NCI-H82 treated with DMSO at 0.1 percent for 48 hours (cell line): ENCODE measurements around the gene OSBP2.

Experiments
- DNase-seq: peaks from one replicate; lab custom pipeline; 2025; ENCODE audit not compliant: unreplicated experiment; lab: John Stamatoyannopoulos, UW

The OSBP2 gene

DNA sequence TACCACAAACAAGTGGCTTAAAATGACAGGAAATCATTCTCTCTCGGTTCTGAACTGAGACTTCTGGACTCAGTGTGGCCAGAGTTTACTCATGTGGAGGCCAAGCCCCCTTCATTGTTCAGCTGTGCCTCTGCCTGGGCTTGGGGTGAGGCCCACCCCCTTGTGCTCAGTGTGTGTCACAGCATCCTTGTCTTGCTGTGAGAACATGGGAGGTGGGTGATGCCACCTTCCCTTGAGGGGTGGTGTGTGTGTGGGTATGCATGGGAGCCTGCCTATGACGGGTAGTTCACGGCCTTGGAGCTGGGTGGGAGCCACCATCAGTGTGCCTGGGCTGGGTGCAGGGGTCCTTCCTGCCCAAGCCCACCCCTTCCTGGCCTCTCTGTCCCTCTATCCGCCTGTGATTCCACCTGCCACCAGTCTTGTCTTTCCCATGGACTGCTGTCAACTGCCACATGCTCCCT lies 172.2 kb downstream of the OSBP2 start:
- DNase-seq, result no peak

DNA sequence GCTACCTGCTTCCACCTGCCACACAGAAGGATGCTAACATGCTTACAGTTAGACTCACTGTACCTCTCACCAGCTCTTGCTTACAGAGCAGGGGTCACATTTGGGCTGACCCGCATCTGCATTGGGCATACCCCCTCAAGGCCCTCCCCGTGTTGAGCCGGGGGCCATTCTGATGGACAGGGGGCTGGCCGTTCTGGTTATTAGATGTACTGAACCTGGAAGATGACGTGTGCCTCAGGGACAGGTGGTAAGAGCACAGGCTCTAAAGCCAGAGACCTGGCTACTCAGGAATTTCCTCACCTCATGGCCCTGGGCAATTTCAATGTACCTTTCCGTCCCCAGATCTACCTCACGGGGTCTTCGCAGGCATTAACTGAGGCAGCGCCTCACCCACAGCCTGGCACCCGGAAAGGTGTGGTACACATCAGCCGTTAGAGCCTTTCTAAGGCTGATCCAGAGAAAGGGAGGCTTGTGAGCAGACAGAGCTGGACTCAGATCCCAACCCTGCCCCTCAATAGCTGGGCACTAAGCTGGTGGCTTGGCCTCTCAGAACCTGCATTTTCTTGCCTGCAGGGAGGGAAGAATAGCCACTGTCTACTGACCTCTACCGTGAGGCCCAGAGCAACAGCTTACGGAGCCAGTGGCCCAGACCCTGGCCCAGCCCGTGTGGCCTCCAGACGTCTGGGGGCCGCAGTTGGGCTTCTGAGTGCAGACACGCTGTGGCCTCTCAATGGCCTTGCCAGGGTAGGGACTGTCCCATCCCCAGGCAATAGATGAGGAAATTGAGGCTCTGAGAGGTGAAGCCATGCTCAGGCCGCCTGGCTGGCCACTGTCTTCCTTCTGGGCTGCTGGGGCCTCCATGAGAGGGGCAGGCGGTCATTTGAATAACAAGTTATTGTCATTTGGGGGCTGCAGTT lies 173.3 kb downstream of the OSBP2 start:
- no peak for DNase-seq

DNA sequence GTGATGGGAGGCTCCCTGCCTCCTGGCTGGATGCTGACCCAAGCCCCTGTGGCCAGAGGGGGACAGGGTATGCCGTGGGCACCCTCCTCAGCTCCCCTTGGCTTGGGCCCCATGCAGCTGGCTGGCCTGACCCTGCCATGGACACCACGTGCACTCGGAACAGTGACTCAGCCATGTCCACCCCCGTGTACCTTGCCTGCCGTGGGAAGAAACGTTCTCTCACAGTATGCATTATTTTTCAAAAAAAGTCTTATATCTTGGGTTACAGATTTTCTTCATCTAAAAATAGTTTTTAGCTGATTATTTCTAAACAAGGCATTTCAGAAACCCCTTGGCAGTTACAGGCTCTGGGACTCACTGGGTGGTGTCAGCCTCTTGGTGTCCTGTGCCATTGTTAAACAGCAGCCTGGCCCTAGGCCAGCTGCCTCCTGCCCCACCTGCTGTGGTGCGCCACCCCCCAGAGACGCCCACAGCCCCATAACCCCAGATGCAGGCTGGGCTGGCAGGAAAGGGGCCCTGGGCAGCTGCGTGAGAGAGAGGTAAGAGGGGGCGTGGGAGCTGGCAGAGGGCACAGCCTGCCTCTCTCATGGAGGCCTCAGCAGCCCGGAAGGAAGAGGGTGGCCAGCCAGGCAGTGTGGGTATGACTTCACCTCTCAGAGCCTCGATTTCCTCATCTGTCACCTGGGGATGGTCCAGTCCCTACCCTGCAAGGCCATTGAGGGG lies 174.2 kb downstream of the OSBP2 start:
- no peak for DNase-seq

DNA sequence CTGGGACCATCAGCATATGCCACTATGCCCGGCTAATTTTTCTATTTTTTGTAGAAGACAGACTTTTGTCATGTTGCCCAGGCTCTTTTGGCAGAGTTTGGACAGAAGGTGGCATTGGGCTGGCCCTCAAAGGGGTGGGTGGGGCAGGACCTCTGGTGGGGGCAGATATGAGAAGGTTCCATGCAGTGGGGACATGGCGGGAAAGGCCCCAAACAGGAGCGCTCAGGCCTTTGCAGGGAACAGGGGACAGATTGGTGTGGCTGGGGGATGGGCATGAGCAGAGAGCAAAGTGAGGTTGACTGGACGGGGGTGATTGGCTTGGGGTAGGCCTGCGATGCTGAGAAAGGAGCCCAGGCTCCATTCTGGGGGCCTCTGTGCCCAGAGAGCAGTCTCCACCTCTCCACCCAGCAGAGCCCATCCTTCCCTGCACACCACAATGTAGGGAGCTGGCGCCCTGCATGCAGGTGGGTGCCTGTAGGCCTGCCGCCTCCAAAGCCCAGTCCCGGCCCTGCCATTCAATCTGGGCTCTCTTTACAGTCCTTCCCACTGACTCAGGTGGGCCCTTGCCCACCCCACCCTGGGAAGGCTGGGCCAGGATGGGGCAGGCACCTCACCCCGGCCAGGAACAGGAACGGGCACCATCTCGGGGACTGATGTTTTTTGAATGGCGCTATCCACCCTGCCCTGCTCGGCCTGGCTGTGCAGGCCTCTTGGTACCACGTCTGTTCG lies 175.2 kb downstream of the OSBP2 start:
- DNase-seq, result no peak

DNA sequence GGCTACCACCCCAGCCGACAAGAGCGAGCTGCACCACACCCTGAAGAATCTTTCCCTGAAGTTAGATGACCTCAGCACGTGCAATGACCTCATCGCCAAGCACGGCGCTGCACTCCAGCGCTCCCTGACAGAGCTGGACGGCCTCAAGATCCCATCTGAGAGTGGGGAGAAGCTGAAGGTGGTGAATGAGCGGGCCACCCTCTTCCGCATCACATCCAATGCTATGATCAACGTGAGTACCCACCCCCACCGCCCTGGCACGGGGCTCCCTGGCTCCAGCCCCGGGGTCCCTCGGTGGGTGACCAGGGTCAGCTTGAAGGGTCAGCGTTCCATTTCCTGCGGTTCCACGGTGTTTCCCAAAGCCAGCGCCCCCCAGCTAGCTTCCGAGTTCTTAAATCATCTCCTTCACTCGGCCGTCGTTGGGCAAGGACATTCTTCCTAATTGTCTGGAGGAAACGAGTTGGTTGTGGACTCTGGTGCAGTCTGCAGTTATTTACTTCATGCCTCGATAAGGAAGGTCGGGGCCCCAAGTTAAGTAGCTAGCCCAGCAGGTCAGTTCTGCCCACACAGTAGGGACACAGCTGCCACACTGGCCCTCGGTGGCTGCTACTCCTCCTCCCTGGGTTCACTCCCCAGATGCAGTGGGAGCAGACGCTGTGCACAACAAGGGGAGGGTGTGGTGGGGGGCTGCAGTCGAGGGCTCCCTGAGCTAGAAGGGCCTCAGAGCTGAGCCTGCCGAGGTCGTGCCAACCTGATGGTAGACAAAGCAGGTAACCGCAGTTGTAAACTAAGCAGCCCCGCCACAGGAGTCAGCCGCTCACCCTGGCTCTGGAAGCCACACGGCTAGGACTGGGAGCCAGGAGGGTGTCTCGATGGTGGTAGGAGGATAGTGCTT lies 176.0 kb downstream of the OSBP2 start:
- DNase-seq, result no peak

DNA sequence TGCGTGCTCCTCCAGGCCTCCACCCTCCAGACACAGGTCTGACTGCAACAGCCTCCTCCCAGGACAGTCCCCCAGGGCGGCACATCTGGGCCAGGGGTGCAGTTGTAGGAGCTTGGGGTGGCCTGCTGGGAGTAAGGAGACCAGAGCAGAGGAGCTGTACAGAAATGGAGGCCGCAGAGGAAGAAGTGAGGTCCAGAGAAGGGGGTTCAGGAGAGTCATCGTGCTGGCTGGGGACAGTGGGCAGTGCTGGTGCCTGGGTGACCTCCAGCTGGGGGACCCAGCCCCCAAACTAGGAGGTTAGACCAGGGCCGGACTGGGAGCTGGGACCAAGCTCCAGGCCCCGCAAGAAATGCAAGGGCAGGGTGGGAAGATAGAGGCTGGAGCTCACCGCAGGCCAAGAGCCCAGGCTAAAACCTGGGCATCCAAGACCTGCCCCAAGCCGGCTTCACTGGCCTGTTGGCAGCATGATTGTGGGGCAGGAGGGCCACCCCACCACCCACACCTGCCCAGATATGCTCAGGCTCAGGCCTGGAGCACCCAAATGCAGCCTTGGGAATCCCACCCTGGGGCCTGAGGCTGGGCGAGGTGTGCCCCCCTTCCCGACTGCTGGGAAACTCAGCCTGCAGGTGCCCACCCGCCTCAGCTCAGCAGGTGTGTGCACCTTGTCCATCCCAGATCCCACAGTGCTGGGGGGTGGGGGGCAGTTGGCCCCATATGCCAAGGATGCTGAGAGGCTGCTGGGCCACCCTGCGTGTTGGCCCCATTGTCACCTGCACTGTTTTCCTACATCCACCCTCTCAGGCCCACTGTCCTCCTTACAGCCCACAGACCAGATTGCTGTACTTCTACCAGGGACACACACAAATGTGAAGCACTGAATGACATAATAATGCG lies 177.0 kb downstream of the OSBP2 start:
- DNase-seq, result no peak

DNA sequence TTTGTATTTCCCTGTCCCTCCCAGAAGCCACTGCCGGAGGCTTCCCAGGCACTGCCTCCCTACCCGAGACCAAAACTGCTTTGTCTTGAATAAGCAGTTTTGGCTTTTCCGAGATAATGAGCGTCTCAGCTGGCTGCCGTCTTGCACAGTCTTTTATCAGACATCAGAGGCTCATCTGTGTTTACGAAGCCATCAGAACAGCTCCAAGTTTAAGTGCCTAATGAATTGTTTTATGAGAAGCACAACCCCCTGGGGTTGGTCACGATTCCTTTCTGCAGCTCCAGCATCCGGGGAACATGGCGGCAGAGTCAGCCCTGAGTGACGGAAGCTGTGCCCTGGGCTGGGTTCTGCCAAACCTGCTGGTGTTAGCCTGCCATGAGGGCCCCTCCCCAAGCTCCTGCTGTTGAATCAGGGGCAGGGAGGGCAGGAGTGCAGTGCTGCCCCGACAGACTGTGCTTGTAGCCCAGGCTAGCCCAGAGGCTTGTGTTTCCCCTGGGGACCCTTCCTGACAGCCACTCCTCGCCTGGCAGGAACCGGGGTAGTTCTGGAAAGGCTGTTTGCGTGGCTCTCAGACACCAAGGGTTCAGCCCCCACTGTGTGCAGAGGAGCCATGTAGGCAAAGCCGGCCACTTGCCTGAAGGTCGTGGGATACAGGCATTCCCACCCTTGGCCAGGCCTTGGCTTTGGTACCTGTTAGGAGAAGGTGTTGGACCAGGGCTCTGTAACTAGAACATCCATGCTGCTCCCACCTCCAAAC lies 177.8 kb downstream of the OSBP2 start:
- DNase-seq, result no peak

DNA sequence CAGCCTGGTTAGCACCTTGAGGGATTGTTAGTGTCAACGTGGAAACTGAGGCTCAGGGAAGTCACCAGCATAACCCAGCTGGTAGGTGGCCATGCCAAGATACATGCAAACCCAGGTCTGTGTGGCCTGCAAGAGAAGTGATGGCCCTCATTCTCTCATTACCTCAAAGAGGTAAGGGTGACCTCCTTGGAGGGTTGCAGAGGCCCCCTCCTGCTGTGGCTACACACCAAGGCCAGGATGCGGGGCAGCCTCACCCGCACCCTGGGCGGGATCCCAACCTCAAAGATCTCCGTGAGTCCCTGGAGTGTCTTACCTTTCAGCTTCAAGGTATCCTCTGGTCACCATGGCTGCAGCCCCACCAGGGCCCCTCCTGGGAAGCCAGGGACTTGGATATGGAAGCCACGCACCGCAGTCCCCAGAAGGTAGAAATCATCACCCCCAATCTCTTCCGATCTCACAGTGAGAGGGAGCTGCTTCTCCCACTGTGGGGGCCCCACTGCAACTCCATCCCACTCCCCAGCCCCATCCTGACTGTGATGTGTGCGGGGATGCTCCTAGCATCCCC lies 178.5 kb downstream of the OSBP2 start:
- no peak for DNase-seq

DNA sequence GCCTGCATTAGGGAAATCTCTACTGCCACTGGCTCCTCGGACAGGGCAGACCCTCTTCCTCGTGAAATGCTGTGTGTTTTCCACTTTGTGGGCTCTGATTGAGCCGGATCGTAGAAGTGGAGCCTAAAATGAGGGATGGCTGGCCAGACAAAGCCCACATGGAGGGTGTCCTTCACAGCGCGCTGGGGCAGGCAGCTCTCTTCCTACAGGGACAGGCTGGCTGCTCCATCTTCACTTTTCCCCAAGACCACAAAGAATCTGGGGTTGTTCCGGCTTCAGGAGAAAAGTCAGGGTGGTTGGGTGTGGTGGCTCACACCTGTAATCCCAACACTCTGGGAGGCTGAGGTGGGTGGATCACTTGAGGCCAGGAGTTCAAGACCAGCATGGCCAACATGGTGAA lies 179.0 kb downstream of the OSBP2 start:
- DNase-seq, result no peak

DNA sequence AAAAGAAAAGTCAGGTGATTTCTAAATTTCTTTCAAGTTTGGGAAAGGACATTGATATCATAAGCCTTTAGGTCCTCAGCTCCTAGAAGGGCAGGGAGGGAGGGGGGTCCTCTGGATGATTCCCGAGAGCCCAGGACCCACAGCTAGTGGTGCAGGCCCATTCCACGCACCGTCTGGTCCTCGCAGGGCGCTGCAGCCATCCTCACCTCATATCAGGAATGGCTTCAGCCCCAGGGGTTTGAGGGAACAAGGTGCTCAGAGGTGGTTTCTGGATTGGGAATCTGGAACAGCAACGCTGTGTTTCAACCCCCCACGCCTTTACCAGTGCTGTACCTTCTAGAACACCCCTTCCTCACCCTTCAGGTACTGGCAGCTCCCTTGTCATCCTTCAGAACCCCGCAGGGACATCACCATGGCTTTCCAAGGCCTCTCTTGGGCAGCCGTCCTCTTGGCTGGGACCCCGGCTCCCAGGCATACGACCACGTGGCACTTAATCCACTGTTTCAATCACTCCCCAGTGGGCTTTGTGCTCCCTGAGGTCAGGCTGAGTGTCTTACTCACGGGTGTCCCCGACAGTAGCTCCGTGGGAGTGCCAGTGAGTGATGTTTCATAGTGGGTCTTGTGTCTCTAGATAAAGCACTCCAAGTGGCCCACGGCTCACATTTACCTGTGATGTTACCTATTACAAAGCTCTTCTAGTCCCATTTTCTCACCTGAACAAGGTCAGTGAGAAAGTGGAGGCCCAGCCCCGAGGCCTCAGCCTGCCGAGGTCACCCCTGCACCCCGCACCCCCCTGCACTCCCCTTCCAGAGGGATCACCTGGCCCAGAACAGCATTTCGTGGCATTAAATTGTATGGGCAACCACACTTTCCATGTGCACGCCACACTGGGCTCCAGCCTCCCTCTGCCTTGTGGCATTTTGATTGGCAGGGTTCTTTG lies 180.0 kb downstream of the OSBP2 start:
- DNase-seq, result no peak

DNA sequence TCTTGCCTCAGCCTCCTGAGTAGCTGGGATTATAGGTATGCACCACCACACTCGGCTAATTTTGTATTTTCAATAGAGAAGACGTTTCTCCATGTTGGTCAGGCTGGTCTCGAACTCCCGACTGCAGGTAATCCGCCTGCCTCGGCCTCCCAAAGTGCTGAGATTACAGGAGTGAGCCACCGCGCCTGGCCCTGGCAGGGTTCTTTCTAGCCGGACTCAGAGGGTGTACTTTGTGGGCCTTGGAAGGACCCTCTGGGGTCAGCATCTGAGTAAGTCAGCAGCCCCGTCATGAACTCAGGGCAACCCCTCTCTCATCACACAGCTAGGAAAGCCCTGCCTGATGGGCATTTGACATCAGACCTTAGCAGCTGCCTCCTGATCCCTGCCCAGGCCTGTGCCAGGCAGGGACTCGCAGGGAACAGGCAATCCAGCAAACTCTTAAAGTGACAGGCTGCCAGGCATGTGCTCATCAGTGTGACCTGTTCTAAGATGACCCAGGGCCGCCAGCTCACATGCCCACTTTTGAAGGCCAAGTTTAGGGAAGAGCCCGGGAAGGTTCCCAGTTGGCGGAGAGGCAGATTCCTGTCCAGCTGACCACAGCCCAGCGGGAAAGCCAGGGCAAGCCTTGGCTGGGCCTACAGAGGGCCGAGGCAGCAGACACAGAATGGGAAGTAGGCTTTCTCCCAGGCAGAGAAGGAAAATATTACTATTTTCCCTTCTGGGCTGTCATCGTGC lies 181.0 kb downstream of the OSBP2 start:
- no peak for DNase-seq

DNA sequence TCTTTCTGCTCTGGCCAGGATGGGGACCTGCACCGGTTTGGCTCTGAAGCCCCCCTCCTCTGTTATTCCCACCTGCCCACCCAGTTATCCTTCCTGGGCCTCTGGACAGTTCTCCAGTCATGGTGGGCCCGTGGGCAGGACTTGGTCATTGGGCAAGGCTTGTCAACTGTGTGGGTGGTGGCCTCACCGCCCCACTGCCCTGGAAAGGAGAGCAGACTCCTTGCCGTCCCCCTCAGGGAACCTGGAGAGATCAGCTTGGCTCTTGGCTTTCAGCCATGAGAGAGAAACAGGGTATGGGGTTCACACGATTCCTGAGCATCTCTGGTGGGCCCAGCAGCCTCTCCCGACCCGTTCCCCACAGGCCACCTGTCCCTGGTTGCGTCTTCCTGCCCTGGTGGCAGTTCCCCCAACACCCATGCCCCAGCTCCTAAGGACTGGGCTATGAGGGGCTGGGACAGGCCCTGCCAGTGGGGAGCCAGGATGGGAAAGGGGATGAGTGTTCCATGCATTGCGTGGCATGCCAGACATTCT lies 181.6 kb downstream of the OSBP2 start:
- no peak for DNase-seq

DNA sequence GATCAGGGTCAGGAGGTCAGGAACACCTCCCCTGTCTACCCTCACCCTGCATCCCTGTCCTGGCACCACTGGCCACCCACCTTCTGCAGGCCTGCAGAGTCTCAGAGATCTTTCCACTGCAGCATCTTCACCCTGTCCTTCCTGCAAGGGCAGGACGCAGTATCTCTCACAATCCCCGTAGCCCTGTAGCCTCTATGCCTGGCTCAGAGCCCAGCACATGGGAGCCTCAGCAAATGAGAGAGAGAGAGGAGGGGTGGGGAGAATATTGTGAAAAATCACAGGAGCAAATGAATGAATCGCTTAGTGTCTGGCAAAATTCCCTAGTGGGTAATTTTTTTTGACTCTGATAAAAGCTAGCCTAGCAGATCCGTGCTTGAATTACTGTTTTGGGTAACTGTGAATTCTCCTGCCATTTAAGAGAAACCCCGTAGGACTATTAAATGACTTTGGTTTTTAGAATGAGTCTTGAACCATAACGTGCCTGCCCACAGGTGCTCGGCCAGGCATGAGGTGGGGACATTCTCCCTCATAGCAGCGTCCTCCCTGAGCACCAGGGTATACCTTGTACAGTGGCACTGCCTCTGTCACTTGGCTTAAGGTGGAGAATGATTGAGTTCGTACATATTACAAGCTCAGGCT lies 182.4 kb downstream of the OSBP2 start:
- DNase-seq, result no peak

DNA sequence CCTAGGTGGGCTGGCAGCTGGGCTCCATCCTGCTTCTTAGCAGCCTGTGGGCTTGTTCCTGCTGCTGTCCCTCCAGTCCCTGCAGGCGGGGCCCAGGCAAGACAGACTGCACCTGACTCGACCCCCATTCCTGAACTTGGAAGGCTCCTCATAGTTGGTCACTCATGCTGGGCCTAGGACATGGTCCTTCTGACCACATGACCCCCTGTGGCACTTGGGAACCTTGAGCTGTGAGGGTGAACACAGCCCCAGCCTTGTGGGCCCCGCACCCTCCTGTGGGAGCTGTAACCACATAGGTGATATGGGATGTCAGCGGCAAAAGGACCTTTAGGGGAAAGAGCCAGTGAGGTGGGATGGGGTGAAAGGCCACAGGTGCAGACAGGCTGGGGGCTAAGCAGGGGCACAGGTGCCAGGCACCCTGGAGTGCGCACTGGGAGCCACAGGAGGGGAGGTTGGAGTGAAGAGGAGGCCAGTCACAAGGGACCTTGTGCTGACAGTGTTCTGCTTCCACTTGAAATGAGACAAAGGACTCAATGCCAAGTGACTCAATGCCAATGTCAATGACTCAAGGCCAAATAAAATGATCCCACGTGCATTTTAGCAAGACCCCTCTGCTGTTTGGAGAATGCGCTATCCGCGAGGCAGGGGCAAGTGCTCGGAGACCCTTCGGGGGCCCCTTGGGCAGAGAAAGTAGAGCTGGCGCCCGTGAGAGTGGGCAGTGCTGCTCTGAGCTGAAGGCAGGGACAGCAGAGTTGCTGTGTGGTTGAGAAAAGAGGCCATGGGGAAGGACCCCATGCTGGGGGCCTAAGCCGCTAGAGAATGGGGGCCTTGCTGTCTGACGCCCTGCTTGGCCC lies 183.2 kb downstream of the OSBP2 start:
- DNase-seq, result no peak
